ENCODE measurements around the gene TCEA3. TPM values are rescaled to one million over a fixed set of nuclear protein-coding genes. Genes with fewer than 3 reads are reported as not detected.

The TCEA3 gene
- total RNA-seq, 3 donors from 2014 or later, result 8.5 to 38.0 (median 31.2) TPM

GRCh38 chr1:23426828-23427227 lies 2.3 kb upstream of the TCEA3 start:
- Histone ChIP-seq H3K36me3 (no peaks in the 10 kb centered on the region), H3K9me3 (no peaks in the 10 kb centered on the region), H3K27ac (no peak overlapping the region), H3K4me1 (peaks cover 7 to 10% of the 10 kb centered on the region in 2 donors), H3K4me3 (no peak overlapping the region), H3K27me3 (no peaks in the 10 kb centered on the region)
- intact Hi-C loops (cut with DNase I; ENCODE audit: low total_unique reads), result no loop called here
- TF ChIP-seq CTCF (IDR thresholded peaks at IDR 0.05) (no peak), POLR2AphosphoS5 (IDR thresholded peaks at IDR 0.05) (no peak), POLR2A (IDR thresholded peaks at IDR 0.05) (no peak)
- no peak for DNase-seq (ENCODE audit: low spot score in 2 of 2)

GRCh38 chr1:23425193-23425494 lies 596 bp upstream of the TCEA3 start:
- peaks cover 7 to 10% of the 10 kb centered on the region in 2 donors for H3K4me1 ChIP-seq
- H3K27ac ChIP-seq, result peak overlapping the region; percentile 69 to 74
- no peaks in the 10 kb centered on the region for H3K9me3 ChIP-seq
- DNase-seq (ENCODE audit: low spot score in 2 of 2), result no peak
- no peaks in the 10 kb centered on the region for H3K36me3 ChIP-seq
- no peak for TF ChIP-seq POLR2AphosphoS5 (IDR thresholded peaks at IDR 0.05)
- TF ChIP-seq CTCF (IDR thresholded peaks at IDR 0.05), result no peak
- no peak for TF ChIP-seq POLR2A (IDR thresholded peaks at IDR 0.05)
- H3K4me3 ChIP-seq, result peak overlapping the region; percentile 48 to 75 (median 68)
- intact Hi-C loops (cut with DNase I; ENCODE audit: low total_unique reads), result no loop called here
- no peaks in the 10 kb centered on the region for H3K27me3 ChIP-seq

- no peak for TF ChIP-seq POLR2AphosphoS5 (IDR thresholded peaks at IDR 0.05)
- Histone ChIP-seq H3K27me3 (no peaks in the 10 kb centered on the region), H3K9me3 (no peaks in the 10 kb centered on the region), H3K36me3 (no peaks in the 10 kb centered on the region), H3K27ac (peak overlapping the region; percentile 69 to 74), H3K4me3 (peak overlapping the region; percentile 48 to 75 (median 68)), H3K4me1 (peaks cover 7 to 10% of the 10 kb centered on the region in 2 donors)
- intact Hi-C loops (cut with DNase I; ENCODE audit: low total_unique reads), result no loop called here
- DNase-seq (ENCODE audit: low spot score in 2 of 2), result no peak
These were observed 894 bp downstream of the TCEA3 start for GRCh38 chr1:23423415-23424292.

GRCh38 chr1:23422941-23423340 lies 1.6 kb downstream of the TCEA3 start:
- peaks cover 7 to 10% of the 10 kb centered on the region in 2 donors for H3K4me1 ChIP-seq
- no peak for TF ChIP-seq POLR2AphosphoS5 (IDR thresholded peaks at IDR 0.05)
- no peak for TF ChIP-seq CTCF (IDR thresholded peaks at IDR 0.05)
- TF ChIP-seq POLR2A (IDR thresholded peaks at IDR 0.05), result no peak
- intact Hi-C loops (cut with DNase I; ENCODE audit: low total_unique reads), result no loop called here

GRCh38 chr1:23422241-23422877 lies 2.2 kb downstream of the TCEA3 start:
- Histone ChIP-seq H3K27me3 (no peaks in the 10 kb centered on the region), H3K4me1 (peaks cover 7 to 10% of the 10 kb centered on the region in 2 donors), H3K36me3 (no peaks in the 10 kb centered on the region), H3K4me3 (peak overlapping the region in 2 of 3 donors; percentile 4), H3K27ac (peak overlapping the region; percentile 69 to 74), H3K9me3 (no peaks in the 10 kb centered on the region)
- DNase-seq (ENCODE audit: low spot score in 2 of 2), result peak in 1 of 2 donors; percentile 61
- TF ChIP-seq POLR2A (IDR thresholded peaks at IDR 0.05) (no peak), POLR2AphosphoS5 (IDR thresholded peaks at IDR 0.05) (no peak), CTCF (IDR thresholded peaks at IDR 0.05) (no peak)
- intact Hi-C loops (cut with DNase I; ENCODE audit: low total_unique reads), result no loop called here

More at GRCh38 chr1:23422941-23423340, 1.6 kb downstream of the TCEA3 start:
- DNase-seq (ENCODE audit: low spot score in 2 of 2), result no peak
- peak overlapping the region; percentile 69 to 74 for H3K27ac ChIP-seq
- no peaks in the 10 kb centered on the region for H3K27me3 ChIP-seq
- H3K9me3 ChIP-seq, result no peaks in the 10 kb centered on the region
- H3K36me3 ChIP-seq, result no peaks in the 10 kb centered on the region
- H3K4me3 ChIP-seq, result peak overlapping the region in 1 of 3 donors; percentile 75

All from breast epithelium (tissue), 4 donors.